Activated naive CD4-positive, alpha-beta T cell (primary cell): ENCODE results near the gene SHISA8.

Experiments
- DNase-seq, 4 experiments: peaks; one replicate each; lab custom pipeline; 2025; lab: John Stamatoyannopoulos, UW

Gene SHISA8

DNA sequence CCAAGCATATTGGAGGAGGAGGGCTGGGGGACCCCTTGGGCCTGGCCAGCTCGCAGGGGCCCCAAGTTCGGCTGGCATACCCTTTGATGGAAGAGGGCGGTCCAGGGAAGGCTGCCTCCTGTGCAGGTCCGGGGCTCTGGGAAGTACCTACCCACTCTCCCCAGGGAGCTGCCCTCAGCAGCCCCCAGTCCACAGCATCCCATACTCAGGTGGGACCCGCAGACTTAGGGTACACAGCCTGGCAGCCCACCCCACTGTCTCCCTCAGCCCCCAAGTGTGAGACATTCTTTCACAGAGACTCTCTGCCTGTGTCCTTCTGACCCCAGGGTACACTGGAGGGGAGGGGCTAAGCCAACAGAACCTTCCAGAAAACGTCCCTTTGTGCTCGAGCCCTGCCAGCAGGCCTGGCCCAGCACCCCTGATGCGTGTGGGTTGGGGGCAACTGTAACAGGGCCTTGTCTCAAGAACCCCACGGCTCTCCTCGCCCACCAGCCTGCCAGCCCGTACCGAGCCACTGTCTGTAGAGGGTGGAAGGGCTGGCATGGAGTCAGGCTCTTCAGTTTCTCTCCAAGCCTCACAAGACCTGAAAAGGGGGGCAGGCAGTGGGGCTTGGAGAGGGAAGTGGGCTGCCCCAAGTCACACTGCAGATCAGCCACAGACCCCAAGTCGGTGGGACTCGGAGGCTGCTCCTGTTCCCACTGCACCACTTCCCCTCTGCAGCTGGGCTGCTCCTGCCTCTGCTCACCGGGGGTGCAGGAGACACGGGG, 18.7 kb upstream of the SHISA8 start:
- DNase-seq = no peak

DNA sequence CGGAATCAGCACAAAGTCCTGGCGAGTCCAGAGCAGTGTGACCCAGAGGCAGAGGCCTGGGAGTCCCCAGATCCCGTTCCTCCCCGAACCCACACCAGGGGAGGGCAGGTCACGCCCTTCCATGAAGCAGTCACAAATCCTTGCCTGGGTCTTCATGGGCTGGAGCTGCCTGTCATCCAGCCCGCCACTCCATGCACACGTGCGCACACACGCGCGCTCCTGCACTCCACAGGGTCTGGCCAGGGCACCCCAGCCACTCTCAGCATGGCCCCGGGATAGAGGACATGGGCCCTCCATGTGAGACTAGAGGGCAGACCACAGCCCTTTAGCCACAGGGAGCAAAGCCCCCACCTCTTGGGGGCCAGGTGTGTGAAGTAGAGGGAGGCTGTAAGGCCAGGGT, 17.5 kb upstream of the SHISA8 start:
- DNase-seq = no peak

DNA sequence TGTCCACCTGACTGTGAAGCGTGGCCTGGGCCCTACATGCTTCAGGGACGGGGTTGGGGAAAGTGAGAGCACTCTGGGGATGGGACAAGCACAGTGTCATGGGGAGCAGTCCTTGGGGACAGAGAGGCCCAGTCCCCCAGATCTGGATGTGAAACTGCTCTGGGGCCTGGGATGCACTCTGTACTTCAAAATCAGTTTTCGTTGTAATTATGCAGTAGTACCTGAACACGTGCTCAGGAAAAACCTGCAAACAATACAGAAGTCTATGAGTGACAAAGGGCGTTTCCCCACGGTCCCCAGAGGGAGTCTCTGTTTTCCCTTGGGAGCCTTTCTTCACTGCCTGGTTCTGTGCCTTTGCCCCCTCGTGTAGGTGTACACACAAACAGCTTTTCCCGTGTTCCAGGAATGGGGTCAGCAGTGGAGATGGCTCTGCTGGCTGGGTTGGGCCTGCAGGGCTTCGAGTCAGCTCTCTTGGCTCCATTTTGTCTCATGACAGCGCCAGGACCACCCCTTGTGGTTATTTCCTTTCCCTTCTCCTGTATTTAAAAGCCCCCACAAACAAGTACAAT, 16.9 kb upstream of the SHISA8 start:
- no peak for DNase-seq

DNA sequence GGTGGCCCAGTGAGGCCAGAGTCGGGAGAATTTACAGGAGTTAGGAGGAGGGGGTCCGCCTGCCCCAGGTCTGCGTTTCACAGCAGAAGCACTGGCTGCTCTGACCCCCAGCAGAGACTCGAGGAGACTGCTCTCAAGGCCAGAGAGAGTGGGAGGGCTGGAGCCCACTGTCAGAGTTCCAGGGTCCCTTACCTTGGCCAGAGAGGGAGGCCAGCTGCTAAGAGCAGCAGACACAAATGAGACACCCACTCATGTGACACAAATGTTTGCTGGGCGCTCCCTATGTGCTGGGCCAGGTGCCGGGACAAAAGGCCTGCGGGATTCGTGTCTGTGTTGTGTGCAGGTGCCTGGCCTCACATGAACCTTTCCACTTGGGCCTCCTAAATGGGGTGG, 14.5 kb upstream of the SHISA8 start:
- DNase-seq = no peak

DNA sequence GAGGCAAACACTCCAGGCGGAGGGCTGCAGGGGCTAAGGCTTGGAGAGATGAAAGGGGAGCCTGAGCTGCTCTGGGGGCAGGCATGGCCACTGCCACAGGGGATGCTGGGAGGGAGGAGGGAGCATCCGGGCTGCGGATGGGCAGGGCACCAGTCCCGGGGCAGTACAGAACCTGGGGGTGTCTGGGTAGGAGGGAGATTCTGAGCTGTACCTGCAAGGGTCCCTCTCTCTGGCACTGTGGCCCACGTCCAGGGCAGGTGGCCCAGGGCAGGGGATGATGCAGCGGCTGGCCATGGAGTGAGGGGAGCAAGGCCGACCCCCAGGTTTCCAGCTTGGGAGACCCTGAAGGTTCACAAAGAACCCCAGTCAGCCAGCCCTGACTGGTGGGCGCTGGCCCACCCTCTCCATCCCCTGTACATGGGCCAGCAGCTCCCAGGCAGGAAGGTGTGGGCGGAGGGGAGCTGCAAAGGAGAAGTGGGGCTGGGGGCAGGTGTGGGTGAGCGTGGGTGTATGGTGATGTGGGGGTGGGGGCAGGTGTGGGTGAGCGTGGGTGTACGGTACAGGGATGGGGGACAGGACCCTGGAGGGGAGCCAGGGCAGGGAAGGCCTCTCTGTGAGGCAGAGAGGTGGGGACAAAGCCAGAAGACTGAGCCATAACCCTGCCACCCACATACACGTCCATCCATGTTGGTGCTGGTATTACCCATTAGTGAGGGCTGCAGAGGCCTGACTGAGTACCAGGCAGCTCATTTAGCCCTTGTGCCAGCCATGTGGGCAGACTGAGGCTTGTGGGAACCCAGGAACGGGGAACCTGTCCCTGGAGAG, 13.9 kb upstream of the SHISA8 start:
- no peak for DNase-seq

DNA sequence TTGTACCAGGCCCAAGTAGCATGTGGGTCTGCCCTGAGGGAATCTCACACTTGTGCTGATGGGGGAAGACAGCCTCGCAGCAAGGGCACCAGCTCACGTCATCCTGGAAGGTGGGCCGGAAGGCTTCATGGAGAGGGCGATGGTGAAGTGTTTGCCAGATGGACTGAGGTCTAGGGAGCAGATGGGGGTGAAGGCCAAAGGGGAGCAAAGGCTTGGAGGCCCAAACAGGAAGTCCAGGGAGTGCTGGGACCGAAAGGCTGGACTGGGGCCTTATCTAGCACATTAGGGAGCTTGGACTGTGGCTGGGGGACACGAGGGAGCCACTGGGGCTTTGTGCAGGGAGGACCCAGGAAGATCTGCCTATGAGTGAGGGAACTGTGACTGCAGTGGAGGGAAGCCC, 12.9 kb upstream of the SHISA8 start:
- no peak for DNase-seq

DNA sequence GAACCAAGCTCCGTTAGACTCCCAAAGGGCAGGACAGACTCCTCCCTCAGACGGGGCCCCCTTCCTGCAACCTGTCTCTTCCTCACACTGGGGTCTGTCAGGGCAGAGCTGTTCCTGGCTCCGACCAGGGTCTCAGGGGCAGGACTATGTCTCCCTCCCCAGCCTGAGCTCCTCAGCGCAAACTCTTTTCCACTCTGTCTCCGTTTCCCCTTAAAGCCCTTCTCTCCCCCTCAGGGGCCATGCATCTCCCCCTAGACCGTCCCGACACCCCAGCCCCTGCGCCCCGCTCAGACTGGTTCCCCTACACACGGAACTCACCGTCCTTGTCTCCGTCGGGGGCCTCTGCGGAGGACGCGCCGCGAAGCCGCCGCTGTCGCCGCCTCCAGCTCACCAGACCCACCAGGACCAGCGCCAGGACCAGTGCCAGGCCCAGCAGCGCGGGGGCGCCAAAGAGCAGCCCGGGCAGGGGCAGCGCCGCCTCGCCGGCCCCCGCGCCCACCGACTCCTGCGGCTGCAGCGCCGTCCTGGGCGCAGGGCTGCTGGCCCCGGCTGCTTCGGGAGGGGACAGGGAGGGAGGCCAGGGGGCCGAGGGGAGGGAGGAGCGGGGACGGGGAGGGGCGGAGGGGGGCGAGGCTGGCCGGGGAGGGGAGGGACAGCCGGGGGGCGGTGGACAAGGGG, 11.0 kb upstream of the SHISA8 start:
- DNase-seq = peak; percentile 39 to 70 (median 47)

DNA sequence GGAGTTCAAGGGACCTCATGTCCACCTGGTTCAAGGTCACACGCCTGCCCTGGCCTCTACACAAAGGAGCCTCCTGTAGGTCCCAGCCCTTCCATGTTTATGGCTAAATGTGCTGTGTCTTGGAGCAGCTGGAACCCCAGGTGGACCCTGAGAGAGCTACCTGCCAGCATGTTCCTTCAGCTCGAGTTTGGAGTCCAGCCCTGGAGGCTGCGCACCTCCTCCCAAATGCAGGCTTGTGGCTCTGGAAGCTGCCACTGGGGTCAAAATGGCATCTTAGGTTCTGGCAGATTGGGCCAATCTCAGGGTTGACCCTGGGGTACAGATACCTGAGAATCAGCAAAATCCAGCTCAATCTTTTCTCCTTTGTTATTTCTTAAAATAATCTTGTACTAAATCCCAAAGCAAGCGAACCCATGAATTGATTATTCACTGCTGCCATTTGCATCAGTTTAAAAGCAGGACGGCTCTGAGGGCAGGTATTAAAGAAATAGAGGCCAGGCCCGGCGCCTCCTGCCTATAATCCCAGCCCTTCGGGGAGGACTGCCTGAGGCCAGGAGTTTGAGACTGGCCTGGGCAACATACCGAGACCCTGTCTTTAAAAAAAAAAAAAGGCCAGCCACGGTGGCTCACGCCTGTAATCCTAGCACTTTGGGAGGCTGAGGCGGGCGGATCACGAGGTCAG, 8.9 kb upstream of the SHISA8 start:
- no peak for DNase-seq

DNA sequence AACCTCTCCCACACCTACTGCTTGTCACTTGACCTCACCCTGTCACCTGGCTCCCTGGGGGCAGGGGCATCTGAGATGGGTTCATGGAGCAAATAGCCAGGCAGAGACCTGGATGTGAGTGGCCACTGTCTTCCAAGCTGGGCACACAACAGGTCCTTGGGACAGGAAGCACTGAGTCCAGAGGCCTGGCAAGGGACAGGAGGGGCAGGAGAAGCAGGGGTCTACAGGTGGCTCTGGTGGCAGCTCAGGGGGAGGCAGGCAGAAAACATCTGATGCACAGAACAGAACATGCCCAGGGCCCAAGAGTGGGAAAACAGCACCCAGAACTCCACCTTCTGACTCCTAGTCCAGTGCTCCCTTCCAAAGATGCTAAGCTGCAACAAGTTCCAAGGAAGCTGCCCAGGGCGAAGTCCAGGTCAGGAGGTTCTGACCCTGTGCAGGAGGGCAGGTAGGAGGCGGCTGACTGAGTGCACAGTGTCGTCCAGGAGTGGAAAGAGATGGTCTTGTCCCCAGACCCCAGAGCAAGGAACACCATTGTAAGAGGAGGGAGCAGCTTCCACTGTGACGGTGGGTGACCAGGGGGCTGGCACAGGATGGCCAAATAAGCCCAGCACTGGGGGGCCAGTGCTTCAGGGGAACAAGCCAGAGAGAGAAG, 8.2 kb upstream of the SHISA8 start:
- no peak for DNase-seq

DNA sequence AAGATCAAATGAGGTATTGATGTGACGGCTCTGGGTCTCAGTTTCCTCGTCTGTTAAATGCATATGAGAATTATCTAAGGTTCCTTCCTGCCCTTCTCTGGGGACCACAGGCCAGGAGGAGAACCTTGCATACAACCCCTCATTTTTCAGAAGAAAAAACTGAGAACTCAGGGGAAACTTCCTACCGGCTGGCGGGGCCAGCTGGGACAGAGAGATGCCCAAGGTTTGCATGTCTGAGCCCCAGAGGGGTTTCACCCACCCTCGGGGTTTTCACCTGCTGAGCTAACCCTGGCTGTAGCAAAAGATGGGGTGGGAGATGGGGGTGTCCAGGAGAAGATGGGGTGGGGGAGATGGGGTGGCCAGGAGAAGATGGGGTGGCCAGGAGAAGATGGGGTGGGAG, 7.5 kb upstream of the SHISA8 start:
- DNase-seq = no peak

DNA sequence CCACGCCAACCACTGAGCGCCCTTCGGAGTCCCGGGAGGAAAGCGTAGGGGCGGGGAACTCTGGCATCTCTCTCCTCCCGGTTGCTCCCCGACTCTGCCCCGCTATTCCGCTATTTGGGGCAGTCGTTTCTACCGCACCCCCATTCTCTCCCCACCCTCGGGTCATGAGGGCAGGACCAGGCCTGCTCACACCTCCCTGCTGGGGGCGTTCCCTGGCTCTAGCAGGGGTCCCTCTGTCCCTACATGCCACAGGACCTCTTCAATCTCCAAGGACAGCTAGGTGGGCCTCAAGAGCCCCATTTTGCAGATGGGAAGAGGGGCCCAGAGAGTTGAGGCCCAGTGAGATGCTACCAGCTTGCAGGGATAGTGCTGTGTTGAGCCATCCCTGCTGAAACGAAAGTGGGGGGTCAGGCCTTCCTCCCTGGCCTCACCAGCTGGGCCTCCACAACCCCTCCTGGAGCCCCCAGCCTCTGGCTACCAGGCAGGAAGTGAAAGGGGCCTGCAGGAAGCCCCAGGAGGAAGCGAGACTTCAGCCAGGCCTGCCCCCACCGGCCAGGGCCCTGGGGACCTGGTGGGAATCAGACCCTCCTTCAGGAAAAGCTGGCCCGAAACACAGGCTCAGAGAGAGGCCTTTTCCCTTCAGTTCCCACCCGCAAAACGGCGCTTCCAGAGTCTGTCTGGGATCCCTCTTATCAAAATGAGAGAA, 5.5 kb upstream of the SHISA8 start:
- no peak for DNase-seq

DNA sequence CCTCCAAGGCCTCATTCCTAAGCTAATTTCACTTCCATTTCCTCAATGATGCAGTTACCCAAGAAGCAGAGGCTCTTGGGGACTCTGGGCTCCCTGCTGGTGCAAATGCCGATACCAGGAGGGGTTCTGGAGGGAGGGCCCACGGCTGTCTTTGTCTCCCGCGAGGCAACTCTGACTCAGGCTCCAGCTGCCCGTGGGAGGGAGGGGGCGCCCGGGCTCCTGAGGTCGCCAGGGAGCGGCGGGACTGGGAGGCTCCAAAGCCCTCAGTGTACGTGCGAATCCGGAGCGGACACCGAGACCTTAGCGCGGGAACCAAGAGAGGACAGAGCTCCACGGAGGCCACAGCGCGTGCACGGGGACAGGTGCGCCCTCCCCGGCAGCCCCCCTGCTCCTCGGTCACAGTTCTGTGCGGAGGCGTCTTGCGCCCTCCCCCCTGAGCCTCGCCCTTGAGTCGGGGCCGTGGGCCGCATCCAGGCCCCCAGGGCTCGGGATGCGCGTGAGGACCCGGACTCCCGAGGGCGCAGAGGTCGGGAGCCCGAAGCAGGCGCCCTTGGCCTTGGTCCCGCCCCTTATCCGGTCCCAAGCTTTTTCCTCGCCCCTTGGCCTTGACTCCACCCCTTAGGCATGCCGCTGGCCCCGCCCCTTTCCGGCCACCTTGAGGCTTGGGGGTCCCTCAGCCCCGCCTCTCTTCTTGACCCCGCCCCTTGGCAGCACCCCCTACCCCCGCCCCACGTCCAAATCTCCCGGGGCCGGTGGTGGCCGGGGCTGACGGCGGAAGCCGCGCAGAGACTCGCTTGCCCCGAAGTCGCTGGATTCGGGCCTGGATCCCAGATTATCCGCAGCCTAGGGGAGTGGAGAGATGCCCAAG, 4.7 kb upstream of the SHISA8 start:
- peak in 1 of 4 experiments; percentile 24 for DNase-seq

DNA sequence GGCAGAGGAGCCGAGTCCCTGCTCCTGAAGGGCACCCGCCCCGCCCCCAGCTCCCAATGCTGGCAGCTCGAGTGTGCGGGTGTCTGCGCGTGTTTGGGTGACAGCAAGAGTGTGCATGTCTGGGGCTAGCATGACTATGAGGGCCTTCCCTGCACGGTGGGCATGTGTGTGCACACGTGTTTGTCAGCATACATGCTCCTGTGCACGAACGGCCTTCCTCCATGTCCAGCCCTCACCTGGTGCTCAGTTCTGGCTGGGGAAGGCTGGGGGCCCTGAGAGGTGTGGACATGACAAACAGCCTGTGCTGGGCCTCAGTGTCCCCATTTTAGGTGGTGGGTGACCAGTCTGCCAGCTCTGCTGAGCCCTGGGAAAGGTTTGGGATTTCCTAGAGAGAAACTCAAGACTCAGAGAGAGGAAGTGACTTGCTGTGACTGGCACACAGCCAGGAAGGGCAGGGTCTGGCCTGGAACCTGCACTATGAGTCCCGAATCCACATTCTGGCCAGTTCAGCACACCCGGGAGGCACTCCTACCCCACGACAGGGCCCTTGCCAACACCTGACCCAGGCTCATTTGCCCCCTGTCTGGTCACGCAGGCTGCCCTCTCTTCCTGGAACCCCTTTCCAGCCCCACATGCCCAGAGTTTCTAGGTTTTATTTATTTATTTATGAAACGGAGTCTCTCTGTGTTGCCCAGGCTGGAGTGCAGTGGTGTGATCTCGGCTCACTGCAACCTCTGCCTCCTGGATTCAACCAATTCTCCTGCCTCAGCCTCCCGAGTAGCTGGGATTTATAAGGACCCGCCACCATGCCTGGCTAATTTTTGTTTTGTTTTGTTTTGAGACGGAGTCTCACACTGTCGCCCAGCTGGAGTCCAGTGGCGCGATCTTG, 3.3 kb upstream of the SHISA8 start:
- DNase-seq = peak in 1 of 4 experiments; percentile 25

DNA sequence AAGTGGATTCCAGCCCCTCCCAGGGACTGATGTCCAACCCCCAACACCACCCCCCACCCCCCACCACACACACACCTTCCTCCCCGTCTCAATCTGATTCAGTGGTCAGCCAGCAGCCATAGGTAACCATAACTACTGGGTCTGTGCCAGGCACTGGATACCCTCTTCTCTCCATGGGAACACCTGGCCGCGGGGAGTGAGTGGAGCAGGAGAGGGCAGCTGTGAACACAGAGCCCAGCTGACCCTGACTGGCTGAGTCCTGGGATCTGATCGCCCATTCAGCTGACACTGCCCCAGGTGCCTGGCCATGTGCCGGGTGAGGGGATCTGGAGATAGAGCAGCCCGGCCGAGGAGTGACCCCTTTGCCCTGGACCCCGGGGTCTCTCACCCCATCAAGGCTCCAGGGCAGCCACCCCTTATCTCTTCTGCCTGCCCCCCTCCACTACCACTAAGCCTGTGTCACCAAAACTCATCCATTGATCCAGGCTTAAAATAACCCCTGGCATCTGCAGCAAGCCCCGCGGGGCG, 2.6 kb upstream of the SHISA8 start:
- DNase-seq = no peak

DNA sequence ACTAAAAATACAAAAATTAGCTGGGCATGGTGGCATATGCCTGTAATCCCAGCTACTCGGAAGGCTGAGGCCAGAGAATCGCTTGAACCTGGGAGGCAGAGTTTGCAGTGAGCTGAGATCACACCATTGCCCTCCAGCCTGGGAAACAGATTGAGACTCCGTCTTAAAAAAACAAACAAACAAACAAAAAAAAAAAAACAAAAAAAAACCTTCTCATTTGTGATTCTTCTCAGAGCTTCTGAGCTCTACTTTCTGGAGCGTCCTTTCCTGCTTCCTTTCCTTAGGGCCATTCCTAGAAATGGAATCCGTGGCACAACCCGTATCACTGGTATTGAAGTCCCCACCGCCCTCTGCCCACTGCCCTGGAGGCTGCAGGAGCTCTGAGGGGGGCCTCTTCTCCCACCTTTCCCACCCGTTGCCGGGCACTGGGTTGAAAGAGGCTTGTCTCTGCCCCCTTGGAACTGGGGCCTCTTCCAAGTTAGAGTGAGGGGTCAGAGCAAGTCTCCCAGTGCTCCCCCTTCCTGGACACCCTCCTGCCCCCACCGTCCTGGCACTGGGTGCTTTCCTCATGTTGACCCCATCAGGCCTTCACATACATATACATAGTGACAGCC, 2.0 kb upstream of the SHISA8 start:
- DNase-seq = no peak

DNA sequence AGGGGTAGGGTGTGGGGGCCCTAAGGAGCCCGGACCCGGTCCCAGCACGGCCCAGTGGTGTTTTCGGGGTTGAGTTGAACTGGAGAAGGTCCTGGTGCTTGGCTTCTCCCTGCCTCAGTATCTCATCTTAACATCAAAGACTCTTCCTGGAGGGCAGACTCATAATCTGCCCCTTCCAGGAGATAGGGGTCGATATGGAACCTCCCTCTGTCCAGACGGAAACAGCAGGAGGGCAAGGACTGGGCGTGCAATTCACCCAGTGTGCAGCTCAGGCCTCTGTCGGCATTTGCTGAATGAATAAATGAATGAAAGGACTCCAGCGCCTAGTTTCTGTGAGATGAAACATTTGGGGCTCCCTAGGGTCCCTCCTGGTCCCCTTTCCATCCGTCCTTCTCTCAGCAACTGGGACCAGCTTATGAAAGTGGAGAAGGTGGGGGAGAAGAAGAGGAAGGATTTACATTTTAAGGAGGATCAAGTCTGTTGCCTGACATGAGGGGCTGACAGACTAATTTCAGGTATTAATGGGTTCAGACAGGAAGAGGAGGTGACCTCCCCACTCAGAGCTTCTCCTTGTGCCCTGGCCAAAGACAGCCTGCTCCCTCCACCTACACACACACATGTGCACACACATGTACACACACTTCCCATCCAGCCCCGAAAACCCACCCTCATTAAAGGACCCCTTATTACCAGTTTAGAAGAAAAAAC, 1.1 kb upstream of the SHISA8 start:
- no peak for DNase-seq

DNA sequence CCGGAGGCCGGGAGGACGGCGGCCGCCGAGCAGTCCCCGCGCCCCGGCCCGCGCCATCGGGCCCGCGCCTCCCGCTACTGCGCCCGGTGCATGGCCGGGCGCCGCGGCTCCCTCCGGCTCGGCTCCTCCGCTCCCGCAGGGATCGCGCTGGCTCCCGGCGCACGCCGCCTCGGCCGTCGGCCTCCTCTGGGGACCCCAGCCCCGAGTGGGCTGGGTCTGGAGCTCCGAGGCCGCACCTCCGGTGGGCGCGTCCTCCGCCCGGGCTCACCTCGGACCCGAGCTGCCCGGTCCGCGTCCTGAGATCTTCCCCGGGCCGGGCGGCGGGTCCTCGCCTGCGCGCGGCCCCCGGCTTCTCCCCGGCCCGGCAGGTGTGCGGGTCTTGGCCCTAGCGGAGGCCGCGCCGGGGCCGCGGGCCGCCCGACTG, 251 bp downstream of the SHISA8 start:
- DNase-seq = no peak
